Upper lobe of left lung (tissue), 6 donors: ENCODE results near the gene NBPF1. TPM values are rescaled to one million over a fixed set of nuclear protein-coding genes. Genes with fewer than 3 reads are reported as not detected.
"Not testable (repeated sequence)": the region's sequence is repeated elsewhere in the genome, so short reads cannot be mapped to it uniquely, and the experiment has no call there.

Source experiments
- ATAC-seq, 2 donors: fragments of 200-7000 bp; cut with Tn5 transposase; one replicate each; pipeline ENCODE4 v1.9.1; 2022; ENCODE audit warnings: mild to moderate bottlenecking in 2 of 2, moderate library complexity in 2 of 2; ENCODE audit not compliant: low FRiP score in 2 of 2
- DNase-seq, 2 donors: peaks; one replicate each; pipeline ENCODE4 v3.0.0-alpha.2; 2019 to 2020
- H3K27ac ChIP-seq, 4 donors: fragments of 200-600 bp; sonication (generic); one replicate each; pipeline ENCODE4 v1.5.1; 2016 to 2019
- H3K27me3 ChIP-seq, 4 donors: fragments of 200-600 bp; sonication (generic); one replicate each; pipeline ENCODE4 v1.5.1; 2017 to 2019
- H3K36me3 ChIP-seq, 4 donors: fragments of 200-600 bp; sonication (generic); one replicate each; pipeline ENCODE4 v1.5.1; 2016 to 2019
- H3K4me1 ChIP-seq, 4 donors: fragments of 200-600 bp; sonication (generic); one replicate each; pipeline ENCODE4 v1.5.1; 2018 to 2019
- H3K4me3 ChIP-seq, 4 donors: fragments of 200-600 bp; sonication (generic); one replicate each; pipeline ENCODE4 v1.5.1; 2017 to 2019; ENCODE audit warnings: mild to moderate bottlenecking in 2 of 4, moderate library complexity in 1 of 4
- H3K9me3 ChIP-seq, 4 donors: fragments of 200-600 bp; sonication (generic); one replicate each; pipeline ENCODE4 v1.5.1; 2018 to 2019
- EP300 ChIP-seq, 4 donors: sonication (generic); formaldehyde crosslinking; IDR thresholded peaks; one replicate each; pipeline ENCODE4 v1.5.1; 2017; ENCODE audit warnings: antibody characterized with exemption in 4 of 4, control low read depth in 2 of 4
- POLR2A ChIP-seq, 4 donors: fragments of 450-650 bp; IDR thresholded peaks; one replicate each; pipeline ENCODE4 v1.5.1; 2016 to 2017; ENCODE audit warnings: antibody characterized with exemption in 4 of 4, mild to moderate bottlenecking in 2 of 4
- POLR2AphosphoS5 ChIP-seq, 2 donors: sonication (generic); formaldehyde crosslinking; IDR thresholded peaks; one replicate each; pipeline ENCODE4 v1.5.1; 2017; ENCODE audit warnings: antibody characterized with exemption in 2 of 2
- WGBS, 2 donors: methylation state at CpG; one replicate each; pipeline ENCODE4 v1.1.5; 2017 to 2018; 5-methylcytosine and 5-hydroxymethylcytosine counted together
- total RNA-seq, 6 donors: library from RNA; depleted of rRNA in 4 of 6; stranded (reverse); fragments of >200 nt in 4 of 6; gene quantifications; one replicate each; pipeline versions ENCODE4 v1.1.0 to v1.2.1, GENCODE V29; 2016 to 2021
- TF ChIP-seq, protein P1 (sequence below), 6 experiments: fragments of 450-650 bp in 4 of 6; fragments of 200-600 bp in 2 of 6; sonication (generic) in 2 of 6; IDR thresholded peaks; one replicate each; pipeline ENCODE4 v1.5.1; 2016 to 2019; ENCODE audit warnings: antibody characterized with exemption in 6 of 6
- donor health status: DM: no; HTN: no; CAD: no; lungs with moderate emphysema.
- donor health status: DM: no; HTN: yes; CAD: no; lungs with severe emphysema.

Gene NBPF1
- total RNA-seq, 6 donors from 2014 or later = 31.6 to 81.7 (median 34.3) TPM

GRCh38 chr1:16614361-16615252 lies 1.2 kb upstream of the NBPF1 start:
- no peaks in the 10 kb centered on the region for H3K27me3 ChIP-seq
- ATAC-seq (no peak), DNase-seq (peak in 1 of 2 donors; percentile 23)
- 71 to 74% methylated on average over 11 of the region's 11 CpGs for WGBS, 2 donors
- no peak overlapping the region for H3K27ac ChIP-seq
- no peak overlapping the region for H3K4me3 ChIP-seq
- TF ChIP-seq POLR2AphosphoS5 (IDR thresholded peaks at IDR 0.05) = no peak
- TF ChIP-seq, protein P1, sequence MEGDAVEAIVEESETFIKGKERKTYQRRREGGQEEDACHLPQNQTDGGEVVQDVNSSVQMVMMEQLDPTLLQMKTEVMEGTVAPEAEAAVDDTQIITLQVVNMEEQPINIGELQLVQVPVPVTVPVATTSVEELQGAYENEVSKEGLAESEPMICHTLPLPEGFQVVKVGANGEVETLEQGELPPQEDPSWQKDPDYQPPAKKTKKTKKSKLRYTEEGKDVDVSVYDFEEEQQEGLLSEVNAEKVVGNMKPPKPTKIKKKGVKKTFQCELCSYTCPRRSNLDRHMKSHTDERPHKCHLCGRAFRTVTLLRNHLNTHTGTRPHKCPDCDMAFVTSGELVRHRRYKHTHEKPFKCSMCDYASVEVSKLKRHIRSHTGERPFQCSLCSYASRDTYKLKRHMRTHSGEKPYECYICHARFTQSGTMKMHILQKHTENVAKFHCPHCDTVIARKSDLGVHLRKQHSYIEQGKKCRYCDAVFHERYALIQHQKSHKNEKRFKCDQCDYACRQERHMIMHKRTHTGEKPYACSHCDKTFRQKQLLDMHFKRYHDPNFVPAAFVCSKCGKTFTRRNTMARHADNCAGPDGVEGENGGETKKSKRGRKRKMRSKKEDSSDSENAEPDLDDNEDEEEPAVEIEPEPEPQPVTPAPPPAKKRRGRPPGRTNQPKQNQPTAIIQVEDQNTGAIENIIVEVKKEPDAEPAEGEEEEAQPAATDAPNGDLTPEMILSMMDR (IDR thresholded peaks at IDR 0.05) = peak in 1 of 6 experiments; percentile 8
- H3K4me1 ChIP-seq = peaks cover 18 to 28% (median 18%) of the 10 kb centered on the region in 4 donors
- no peaks in the 10 kb centered on the region for H3K9me3 ChIP-seq
- peaks cover 3 to 17% (median 4%) of the 10 kb centered on the region in 4 donors for H3K36me3 ChIP-seq

DNA sequence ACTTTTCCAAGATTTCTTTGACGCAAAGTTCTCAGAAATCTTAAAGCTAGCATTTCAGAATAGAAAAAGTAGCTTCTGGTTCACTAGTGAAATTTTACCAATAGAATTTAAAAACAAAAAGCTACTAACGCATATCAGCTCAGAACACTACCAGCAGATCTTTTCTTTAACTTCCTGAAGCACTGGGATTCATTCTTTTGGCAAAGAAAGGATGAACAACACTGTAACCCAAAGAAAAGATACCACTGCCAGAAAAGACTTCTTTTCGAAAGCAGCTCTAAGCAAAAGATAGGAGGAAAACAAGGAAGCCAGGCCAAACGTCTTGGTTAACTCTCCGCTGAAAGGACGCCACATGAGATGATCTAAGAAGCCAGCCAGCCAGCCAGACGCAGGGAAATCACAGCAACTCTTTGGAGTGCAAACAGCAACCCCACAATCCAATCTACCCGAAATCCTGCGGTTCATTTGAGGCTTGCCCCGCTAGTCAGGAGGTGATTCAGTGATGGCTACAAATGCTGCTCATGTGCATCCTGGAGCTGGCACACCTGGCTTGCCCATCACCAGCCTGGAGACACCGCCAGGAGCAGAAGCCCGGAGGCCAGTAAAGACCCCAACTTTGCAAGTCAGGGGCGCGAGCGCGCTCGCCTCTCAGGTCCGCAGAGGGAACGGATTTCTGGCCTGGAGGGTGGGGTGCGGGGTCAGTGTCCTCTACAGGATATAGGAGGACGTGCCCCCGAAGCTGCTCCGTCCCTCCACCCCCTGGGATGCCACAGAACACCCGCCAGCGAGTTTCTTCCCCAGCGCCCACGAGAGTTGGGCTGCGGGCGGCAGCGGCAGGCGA lies 812 bp downstream of the NBPF1 start:
- DNase-seq = peak in 1 of 2 donors; percentile 78
- Histone ChIP-seq H3K27me3 (no peaks in the 10 kb centered on the region), H3K4me1 (peaks cover 18 to 28% (median 18%) of the 10 kb centered on the region in 4 donors), H3K4me3 (peak overlapping the region; percentile 47 to 74 (median 56)), H3K9me3 (no peaks in the 10 kb centered on the region), H3K36me3 (peaks cover under 1 to 16% (median 9%) of the 10 kb centered on the region in 4 donors), H3K27ac (peak overlapping the region; percentile 39 to 84 (median 44))
- TF ChIP-seq, protein P1 (IDR thresholded peaks at IDR 0.05) = no peak
- no peak for TF ChIP-seq POLR2A (IDR thresholded peaks at IDR 0.05)
- no peak for TF ChIP-seq EP300 (IDR thresholded peaks at IDR 0.05)
- no peak for TF ChIP-seq POLR2AphosphoS5 (IDR thresholded peaks at IDR 0.05)
- WGBS, 2 donors = 6 to 7% methylated on average over 31 of the region's 31 CpGs
- ATAC-seq = peak in 1 of 2 donors; percentile 84

- H3K9me3 ChIP-seq, H3K27me3 ChIP-seq, ATAC-seq: not testable (repeated sequence)
- peak overlapping the region in 1 of 4 donors; percentile 53 for H3K4me3 ChIP-seq
- H3K36me3 ChIP-seq = peaks cover 4 to 18% (median 15%) of the 10 kb centered on the region in 4 donors
- peak in 1 of 2 donors; percentile 29 for DNase-seq
- H3K4me1 ChIP-seq = peaks cover 18 to 28% (median 18%) of the 10 kb centered on the region in 4 donors
- peak overlapping the region in 1 of 4 donors; percentile 84 for H3K27ac ChIP-seq
- 82 to 94% methylated on average over 8 of the region's 8 CpGs for WGBS, 2 donors
Measured at GRCh38 chr1:16611981-16612331, 1.4 kb downstream of the NBPF1 start.

GRCh38 chr1:16611164-16611563 lies 2.2 kb downstream of the NBPF1 start:
- H3K4me1 ChIP-seq = peaks cover 18 to 28% (median 18%) of the 10 kb centered on the region in 4 donors
- H3K27ac ChIP-seq, H3K9me3 ChIP-seq, H3K4me3 ChIP-seq, ATAC-seq, H3K27me3 ChIP-seq: not testable (repeated sequence)
- peak in 1 of 2 donors; percentile 20 for DNase-seq
- peaks cover 4 to 24% (median 18%) of the 10 kb centered on the region in 4 donors for H3K36me3 ChIP-seq
- WGBS, 2 donors = 88 to 91% methylated on average over 4 of the region's 4 CpGs

- not testable (repeated sequence) for ATAC-seq
Measured at GRCh38 chr1:16610553-16610952, 2.8 kb downstream of the NBPF1 start.

DNA sequence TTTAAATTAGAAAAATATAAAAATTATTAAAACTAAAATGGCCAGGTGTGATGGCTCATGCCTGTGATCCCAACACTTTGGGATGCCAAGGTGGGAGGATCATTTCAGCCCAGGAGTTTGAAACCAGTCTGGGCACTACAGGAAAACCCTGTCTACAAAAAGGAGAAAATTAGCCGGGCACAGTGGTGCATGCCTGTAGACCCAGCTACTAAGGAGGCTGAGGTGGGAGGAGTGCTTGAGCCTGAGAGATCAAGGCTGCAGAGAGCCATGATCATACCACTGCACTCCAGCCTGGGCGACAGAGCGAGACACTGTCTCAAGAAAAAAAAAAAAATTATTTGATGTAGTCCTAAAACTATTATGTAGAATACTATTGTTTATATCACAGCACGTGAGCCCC lies 3.6 kb downstream of the NBPF1 start:
- H3K4me1 ChIP-seq = peaks cover 18 to 28% (median 18%) of the 10 kb centered on the region in 4 donors
- DNase-seq = not testable (repeated sequence)
- 75 to 85% methylated on average over 4 of the region's 4 CpGs for WGBS, 2 donors

More at GRCh38 chr1:16610553-16610952, 2.8 kb downstream of the NBPF1 start:
- H3K9me3 ChIP-seq, H3K4me3 ChIP-seq, DNase-seq, H3K27ac ChIP-seq, H3K27me3 ChIP-seq: not testable (repeated sequence)
- 94 to 95% methylated on average over 5 of the region's 5 CpGs for WGBS, 2 donors
- Histone ChIP-seq H3K4me1 (peaks cover 18 to 28% (median 18%) of the 10 kb centered on the region in 4 donors), H3K36me3 (peaks cover 4 to 28% (median 18%) of the 10 kb centered on the region in 4 donors)

More for the DNA sequence above, 3.6 kb downstream of the NBPF1 start:
- not testable (repeated sequence) for ATAC-seq, H3K27ac ChIP-seq, H3K4me3 ChIP-seq, H3K27me3 ChIP-seq, H3K9me3 ChIP-seq
- H3K36me3 ChIP-seq = peaks cover 4 to 36% (median 18%) of the 10 kb centered on the region in 4 donors
